Gastroesophageal sphincter (tissue), 3 donors: ENCODE data around the gene L3MBTL4.

ENCODE experiments used
- CTCF ChIP-seq, 4 experiments: fragments of 200-600 bp in 2 of 4; fragments of 450-650 bp in 2 of 4; sonication (generic) in 1 of 4; IDR thresholded peaks; one replicate each; pipeline ENCODE4 v1.5.1; 2017 to 2019; ENCODE audit warnings: antibody characterized with exemption in 4 of 4, mild to moderate bottlenecking in 2 of 4, moderate library complexity in 2 of 4
- POLR2A ChIP-seq, 2 donors: fragments of 450-650 bp; IDR thresholded peaks; one replicate each; pipeline ENCODE4 v1.6.1; 2017; ENCODE audit warnings: antibody characterized with exemption in 2 of 2, mild to moderate bottlenecking in 2 of 2, moderate library complexity in 1 of 2
- POLR2AphosphoS5 ChIP-seq: sonication (generic); formaldehyde crosslinking; IDR thresholded peaks from one replicate; pipeline ENCODE4 v1.6.1; 2017; ENCODE audit warnings: antibody characterized with exemption

GRCh38 chr18:6170604-6171003 lies 244.1 kb downstream of the L3MBTL4 start:
- TF ChIP-seq CTCF (IDR thresholded peaks at IDR 0.05) (no peak), POLR2AphosphoS5 (no peak), POLR2A (IDR thresholded peaks at IDR 0.05) (no peak)
